BE2C (cell line): ENCODE measurements around the gene TRPM3.

Source experiments
- DNase-seq: peaks from one replicate; pipeline ENCODE4 v3.0.0-alpha.2; 2020
- H3K27me3 ChIP-seq: fragments of 250-450 bp; sonication (Bioruptor Pico); 2 replicates; pipeline ENCODE4 v1.5.1; 2020; ENCODE audit warnings: mild to moderate bottlenecking
- H3K36me3 ChIP-seq: fragments of 250-450 bp; sonication (Bioruptor Pico); 2 replicates; pipeline ENCODE4 v1.5.1; 2020; ENCODE audit warnings: mild to moderate bottlenecking
- H3K4me1 ChIP-seq: fragments of 250-450 bp; sonication (Bioruptor Pico); 2 replicates; pipeline ENCODE4 v1.5.1; 2020
- H3K4me3 ChIP-seq: 2 replicates; pipeline ENCODE4 v1.5.1; 2011; ENCODE audit warnings: low read depth, low read length
- H3K9me3 ChIP-seq: fragments of 250-450 bp; sonication (Bioruptor Pico); 2 replicates; pipeline ENCODE4 v1.5.1; 2020
- CTCF ChIP-seq: IDR thresholded peaks from 2 replicates; pipeline ENCODE4 v1.5.1; 2012; ENCODE audit warnings: mild to moderate bottlenecking, low read depth, low read length

TRPM3 gene

GRCh38 chr9:71115448-71115975 lies 5.9 kb downstream of the TRPM3 start:
- no peak overlapping the region for H3K4me3 ChIP-seq
- TF ChIP-seq CTCF, result no peak
- H3K9me3 ChIP-seq, result no peaks in the 10 kb centered on the region
- no peak for DNase-seq
- H3K27me3 ChIP-seq, result no peaks in the 10 kb centered on the region
- no peaks in the 10 kb centered on the region for H3K36me3 ChIP-seq
- H3K4me1 ChIP-seq, result peaks cover 12% of the 10 kb centered on the region

GRCh38 chr9:71112866-71113265 lies 8.6 kb downstream of the TRPM3 start:
- H3K4me1 ChIP-seq, result peaks cover 15% of the 10 kb centered on the region
- H3K9me3 ChIP-seq, result no peaks in the 10 kb centered on the region
- H3K27me3 ChIP-seq, result no peaks in the 10 kb centered on the region
- H3K36me3 ChIP-seq, result no peaks in the 10 kb centered on the region
- DNase-seq, result no peak
- no peak for TF ChIP-seq CTCF
- no peak overlapping the region for H3K4me3 ChIP-seq

DNA sequence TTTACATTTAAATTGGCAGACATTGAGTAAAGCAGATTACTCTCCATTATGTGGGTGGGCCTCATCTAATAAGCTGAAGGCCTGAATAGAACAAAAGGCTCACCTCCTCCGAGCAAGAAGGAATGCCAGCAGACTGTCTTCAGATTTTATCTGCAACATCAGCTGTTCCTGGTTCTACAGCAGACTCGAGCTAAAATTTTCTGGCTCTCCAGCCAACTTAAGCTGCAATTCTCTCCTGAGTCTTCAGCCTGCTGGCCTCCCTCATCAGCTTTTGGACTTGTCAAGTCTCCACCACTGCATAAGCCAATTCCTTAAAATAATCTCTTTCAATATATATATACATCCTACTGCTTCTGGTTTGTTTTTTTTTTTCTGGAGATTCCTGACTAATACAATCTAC lies 12.5 kb downstream of the TRPM3 start:
- H3K4me1 ChIP-seq, result peaks cover 6% of the 10 kb centered on the region; the same call in 1 of the 2 replicates
- no peaks in the 10 kb centered on the region for H3K36me3 ChIP-seq
- H3K9me3 ChIP-seq, result no peaks in the 10 kb centered on the region
- no peak for DNase-seq
- no peak overlapping the region for H3K4me3 ChIP-seq
- TF ChIP-seq CTCF, result no peak
- no peaks in the 10 kb centered on the region for H3K27me3 ChIP-seq

DNA sequence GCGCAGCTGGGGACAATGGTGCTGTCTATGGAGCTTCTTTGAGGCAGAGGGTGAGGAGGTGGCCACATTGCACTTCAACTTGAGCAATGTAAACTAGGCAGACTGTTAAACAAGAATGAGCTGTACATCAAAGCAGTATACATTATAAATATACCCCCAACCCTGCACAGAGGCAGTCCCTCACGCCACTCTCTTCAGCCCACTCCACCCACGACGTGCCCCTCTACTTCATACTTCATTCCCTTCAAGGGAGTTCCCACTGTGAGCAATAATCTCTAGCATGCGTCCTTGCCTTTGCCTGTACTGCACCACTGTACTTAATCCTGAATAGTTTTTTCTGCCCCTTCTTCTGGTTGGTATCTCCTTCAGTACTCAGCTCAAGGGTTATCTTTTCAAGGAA lies 14.4 kb downstream of the TRPM3 start:
- DNase-seq, result no peak

GRCh38 chr9:71105192-71105591 lies 16.2 kb downstream of the TRPM3 start:
- no peak for TF ChIP-seq CTCF
- no peaks in the 10 kb centered on the region for H3K36me3 ChIP-seq
- no peak for DNase-seq
- peaks cover 6% of the 10 kb centered on the region; the same call in 1 of the 2 replicates for H3K4me1 ChIP-seq
- no peaks in the 10 kb centered on the region for H3K27me3 ChIP-seq
- no peak overlapping the region for H3K4me3 ChIP-seq
- H3K9me3 ChIP-seq, result no peaks in the 10 kb centered on the region

More for the DNA sequence above, 14.4 kb downstream of the TRPM3 start:
- Histone ChIP-seq H3K9me3 (no peaks in the 10 kb centered on the region), H3K4me1 (peaks cover 6% of the 10 kb centered on the region; the same call in 1 of the 2 replicates), H3K36me3 (no peaks in the 10 kb centered on the region), H3K27me3 (no peaks in the 10 kb centered on the region), H3K4me3 (no peak overlapping the region)
- TF ChIP-seq CTCF, result no peak

- H3K36me3 ChIP-seq, result no peaks in the 10 kb centered on the region
- no peak overlapping the region for H3K4me3 ChIP-seq
- no peaks in the 10 kb centered on the region for H3K9me3 ChIP-seq
- DNase-seq, result no peak
- H3K4me1 ChIP-seq, result peaks cover 11% of the 10 kb centered on the region
- H3K27me3 ChIP-seq, result no peaks in the 10 kb centered on the region
- TF ChIP-seq CTCF, result no peak
Measured at GRCh38 chr9:71098801-71099200, 22.6 kb downstream of the TRPM3 start.
